ENCODE results near the gene ABAT.

The ABAT gene

DNA sequence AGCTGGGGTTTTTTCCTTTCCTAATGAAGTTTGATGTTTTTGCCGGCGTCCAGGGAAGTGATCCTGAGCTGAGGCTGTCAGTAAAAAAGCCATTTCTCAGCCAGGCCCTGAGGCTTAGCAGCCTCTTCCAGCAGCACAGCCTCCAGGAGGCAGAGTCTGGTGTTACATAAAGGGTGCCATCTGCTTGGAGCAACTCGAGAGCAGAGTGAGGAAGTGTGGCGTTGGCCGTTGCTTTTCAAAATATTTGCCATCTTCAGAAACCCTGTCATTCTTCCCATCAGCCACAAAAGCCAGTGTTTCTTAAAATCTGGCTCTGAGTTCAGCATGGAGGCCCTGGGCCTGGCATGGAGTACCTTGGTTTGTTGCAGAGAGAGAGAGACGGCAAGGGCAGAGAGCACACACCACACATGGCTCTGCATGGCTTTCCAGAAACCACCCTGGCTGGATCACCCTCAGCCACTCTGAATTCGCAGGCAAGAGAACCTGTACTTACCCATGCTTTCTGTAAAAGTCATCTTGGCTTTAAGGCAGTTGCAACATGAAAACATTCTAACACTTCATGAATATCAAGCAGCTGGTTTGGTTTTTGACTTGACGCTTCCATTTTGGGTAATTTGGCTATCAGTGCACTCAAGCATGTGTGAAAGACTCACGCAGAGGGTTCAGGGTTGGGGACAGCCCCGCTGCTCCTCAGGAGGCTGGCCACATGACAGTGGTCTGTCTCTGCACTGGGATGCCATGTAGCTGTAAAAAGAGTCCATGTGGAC lies 144.3 kb downstream of the ABAT start:
- DNase-seq (ENCODE audit: low read depth, low spot score) = no peak

GRCh38 chr16:8819411-8820034 lies 145.1 kb downstream of the ABAT start:
- DNase-seq (ENCODE audit: low read depth, low spot score) = no peak

DNA sequence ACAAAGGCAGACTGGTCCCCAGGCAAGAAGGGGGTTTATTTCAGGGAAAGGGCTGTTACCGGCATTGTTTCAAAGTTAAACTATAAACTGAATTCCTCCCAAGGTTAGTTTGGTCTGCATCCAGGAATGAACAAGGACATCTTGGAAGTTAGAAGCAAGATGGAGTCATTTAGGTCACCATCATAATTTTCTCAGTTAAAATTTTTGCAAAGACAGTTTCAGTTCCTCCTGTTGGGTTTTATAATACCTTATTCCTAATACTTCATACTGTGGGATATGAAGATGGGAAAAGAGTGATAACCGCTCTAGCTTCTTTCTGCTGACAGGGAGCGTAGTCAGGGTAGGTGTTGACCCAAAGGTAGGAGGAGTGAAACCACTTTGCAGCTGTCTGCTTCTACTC lies 148.0 kb downstream of the ABAT start:
- no peak for DNase-seq (ENCODE audit: low read depth, low spot score)

GRCh38 chr16:8826278-8826879 lies 152.0 kb downstream of the ABAT start:
- no peak for DNase-seq (ENCODE audit: low read depth, low spot score)

DNA sequence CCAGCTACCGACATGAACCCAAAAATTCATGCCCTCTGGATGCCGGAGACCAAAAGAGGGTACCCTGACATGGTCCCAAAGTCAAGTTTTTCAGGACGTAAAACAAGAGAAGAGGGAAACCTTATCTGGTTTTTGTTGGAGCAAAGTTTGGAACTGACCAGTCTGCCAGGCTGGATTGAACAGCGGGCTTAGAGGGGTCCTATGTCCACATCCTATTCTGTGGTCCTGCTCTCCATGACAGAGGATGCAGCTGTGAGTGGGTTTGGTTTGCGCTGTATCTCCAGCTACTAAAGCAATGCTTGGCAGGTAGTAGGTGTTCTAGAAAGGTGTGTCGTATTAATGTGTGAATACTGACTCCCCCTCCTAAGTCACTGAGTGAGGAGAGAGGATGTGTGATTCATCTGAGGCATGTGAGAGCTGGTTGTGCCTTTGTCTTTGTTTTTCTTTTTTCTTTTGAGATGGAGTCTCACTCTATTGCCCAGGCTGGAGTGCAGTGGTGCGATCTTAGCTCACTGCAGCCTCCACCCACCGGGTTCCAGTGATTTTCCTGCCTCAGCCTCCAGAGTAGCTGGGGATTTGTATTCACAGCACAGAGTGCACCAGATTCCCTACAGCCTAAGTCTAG lies 154.2 kb downstream of the ABAT start:
- DNase-seq (ENCODE audit: low read depth, low spot score) = no peak

DNA sequence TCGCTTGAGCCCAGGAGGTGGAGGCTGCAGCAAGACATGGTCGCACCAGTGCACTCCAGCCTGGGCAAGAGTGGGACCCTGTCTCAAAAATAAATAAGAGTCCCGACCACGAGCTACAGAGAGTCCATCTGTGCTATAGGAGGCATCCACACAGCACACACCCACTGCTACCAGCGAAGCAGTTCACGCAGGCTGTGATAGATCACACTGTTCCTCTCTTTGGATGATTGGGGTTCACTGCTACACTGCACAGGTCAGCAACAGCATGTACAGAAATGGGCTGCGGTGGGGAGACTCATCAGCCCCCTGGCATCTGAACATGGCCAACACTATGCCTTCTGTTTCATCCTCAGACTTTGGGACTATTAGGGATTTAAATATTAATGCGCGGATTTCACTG lies 157.0 kb downstream of the ABAT start:
- no peak for DNase-seq (ENCODE audit: low read depth, low spot score)

DNA sequence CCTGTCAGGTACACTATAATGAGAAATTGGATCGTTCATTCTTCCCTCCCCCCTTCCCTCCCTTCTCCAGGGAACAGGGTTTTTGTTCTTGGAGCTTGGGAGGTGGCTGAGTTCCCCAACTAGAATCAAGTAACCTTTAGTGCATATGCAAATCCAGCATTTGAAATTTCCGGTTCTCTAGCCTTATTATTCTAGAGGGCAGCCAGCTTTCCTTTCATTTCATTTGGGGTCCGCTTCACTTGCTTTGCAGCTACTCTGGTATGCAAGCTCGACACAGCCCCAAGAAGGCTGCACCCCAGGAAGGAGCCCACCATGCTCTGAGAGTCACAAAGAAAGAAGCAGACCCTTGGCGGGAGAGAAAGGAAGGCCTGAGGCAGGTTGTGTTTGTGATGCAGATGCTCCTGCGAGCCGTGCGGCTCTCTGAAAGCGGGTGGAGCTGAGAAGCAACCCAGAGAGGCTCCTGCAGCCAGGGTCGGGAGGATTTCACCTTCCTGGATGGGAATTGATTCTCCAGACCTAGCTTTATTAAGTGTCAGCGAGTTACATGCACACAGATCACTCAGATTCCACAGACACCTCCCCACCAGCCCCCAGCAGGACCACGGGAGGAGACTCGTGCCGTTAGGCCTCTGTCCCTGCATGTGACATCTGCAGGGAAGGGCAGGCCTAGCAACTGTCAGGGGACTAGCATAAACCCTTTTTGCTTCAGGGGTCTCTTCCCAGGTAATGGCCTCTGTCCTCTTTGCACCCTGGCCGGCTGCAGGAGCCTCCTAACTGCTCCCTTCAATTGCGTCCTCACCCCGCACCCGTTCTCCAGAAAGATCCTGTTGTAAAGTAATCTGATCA lies 157.7 kb downstream of the ABAT start:
- DNase-seq (ENCODE audit: low read depth, low spot score) = peak; percentile 95

DNA sequence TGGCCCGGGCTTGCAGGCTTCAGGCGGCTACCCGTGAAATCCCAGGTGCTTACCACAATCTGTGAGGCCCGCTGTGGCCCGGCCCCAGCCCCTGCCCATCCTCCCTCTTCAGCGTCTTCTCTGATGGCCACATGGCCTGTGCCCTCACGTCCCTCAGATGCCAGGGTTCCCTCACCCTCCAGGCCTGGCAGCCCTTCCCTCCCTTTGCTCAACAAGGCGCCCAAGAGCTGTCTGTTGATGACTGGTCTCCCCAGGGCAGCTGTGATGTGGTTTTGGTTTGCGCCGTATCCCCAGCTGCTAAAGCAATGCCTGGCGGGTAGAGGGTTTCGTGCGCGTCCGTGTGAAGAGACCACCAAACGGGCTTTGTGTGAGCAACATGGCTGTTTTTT lies 158.3 kb downstream of the ABAT start:
- no peak for DNase-seq (ENCODE audit: low read depth, low spot score)
